Activated naive CD4-positive, alpha-beta T cell treated with anti-CD3 and anti-CD28 coated beads, Interleukin-2, amount 50 U/mL, for 16 hours (primary cell): Measurements from ENCODE around the gene APH1A.
"Not testable (repeated sequence)": the region's sequence is repeated elsewhere in the genome, so short reads cannot be mapped to it uniquely, and the experiment has no call there.

Experiments
- DNase-seq: peaks from one replicate; pipeline ENCODE4 v3.0.0-alpha.2; 2020

APH1A gene

DNA sequence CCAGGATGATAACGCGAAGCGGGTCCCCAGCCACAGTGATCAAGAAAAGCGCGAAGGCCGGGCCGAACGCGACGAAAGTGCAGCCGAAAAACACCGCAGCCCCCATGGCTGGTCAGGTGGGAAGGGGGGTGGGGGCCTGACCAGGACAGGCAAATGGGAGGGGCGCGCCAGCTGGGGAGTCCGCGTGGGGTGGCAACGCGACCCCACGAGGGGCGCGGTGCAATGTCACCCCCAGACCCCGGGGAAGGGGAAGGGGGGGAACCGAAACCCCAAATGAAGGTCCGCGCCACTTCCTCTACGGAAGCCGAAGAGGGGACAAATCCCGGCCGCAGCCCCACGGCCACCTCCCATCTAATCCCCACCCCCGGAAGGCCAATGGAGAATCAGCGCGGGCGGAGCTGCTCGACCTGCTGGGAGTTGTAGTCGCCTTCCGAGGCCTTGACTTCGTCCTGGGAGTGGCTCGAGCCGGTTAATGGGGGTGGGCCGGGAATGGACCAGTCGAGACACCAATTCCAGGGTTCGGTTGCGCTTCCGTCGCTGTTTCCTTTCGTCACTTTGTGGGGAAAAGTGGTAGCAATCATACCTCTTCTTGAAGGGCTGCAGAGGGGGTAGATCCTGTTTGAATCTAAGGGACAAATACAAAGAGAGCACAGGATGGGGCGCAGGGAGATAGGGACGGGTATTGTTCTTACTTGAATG lies at the start of gene APH1A:
APH1A (minus strand) TSS at position 312 of the 699 bp plus-strand sequence; CDS start at position 106, 206 bp downstream.
- DNase-seq, result peak; percentile 91

DNA sequence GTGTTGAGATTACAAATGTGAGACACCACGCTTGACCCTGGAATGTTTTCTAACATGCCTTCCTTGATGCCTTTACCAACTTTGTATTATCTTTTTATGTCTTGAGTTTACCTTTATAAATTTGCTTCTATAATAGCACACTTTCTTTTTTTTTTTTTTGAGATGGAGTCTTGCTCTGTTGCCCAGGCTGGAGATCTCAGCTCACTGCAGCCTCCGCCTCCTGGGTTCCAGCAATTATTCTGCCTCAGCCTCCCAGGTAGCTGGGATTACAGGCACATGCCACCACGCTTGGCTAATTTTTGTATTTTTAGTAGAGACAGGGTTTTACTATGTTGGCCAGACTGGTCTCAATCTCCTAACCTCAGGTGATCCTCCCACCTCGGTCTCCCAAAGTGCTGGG lies 45.9 kb upstream of the APH1A start:
- DNase-seq, result not testable (repeated sequence)

DNA sequence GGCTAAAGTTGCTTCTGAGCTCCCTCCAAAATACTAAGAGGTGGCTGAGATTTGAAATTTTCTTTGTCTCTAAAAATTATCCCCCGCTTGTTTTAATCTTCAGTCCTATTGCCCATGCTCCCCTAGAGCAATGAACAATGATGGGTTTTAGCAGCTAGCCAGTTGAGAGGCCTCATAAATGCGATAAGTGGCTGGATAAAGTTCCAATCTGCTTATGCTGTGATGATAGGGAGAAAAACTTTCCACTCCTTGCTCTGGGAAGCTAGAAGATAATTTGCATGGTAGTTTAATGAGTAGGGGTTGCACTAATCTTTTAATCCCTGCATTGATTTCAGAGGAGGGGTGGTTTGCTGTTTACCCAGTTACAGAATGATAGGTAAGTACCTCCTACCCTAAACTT lies 42.9 kb upstream of the APH1A start:
- DNase-seq, result no peak

DNA sequence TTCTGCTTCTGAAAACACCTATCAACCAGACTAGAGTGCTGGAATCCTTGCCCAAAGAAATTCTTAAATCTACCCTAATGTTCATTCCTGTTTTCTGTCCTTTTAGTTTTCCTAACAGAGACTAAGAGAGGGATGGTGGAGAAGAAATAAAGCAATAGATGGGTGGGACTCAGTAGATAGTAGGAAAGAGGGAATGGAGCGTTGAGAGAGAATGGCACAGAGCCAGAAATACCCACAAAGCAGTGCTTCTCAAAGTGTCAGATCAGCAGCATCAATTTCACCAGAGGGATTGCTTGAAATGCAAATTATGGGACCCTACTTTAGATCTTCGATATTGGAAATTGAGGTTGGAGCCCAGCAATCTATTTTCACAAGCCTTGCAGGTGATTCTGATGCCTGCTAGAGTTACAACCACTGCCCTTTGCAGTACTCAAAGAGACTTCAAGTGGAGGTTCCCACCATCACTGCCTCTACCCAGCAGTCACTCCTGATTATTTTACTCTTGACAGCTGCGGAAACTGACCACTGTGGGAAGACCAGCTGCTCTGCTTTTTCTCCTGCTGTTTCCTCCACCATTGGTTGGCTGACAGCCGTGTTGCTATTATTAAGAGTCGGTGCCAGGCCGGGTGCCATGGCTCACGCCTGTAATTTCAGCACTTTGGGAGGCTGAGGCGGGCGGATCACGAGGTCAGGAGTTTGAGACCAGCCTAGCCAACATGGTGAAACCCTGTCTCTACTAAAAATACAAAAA lies 41.1 kb upstream of the APH1A start:
- DNase-seq, result no peak

DNA sequence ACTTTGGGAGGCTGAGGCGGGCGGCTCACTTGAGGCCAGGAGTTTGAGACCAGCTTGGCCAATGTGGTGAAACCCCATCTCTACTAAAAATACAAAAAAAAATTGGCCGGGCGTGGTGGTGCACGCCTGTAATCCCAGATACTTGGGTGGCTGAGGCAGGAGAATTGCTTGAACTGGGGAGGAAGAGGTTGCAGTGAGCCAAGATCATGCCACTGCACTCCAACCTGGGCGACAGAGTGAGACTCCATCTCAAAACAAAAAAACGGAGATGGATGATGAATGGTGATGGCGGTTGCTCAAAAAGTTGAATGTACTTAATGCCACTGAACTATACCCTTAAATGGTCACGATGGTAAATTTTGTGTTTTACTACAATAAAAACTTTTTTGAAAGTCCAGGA lies 39.8 kb upstream of the APH1A start:
- not testable (repeated sequence) for DNase-seq

DNA sequence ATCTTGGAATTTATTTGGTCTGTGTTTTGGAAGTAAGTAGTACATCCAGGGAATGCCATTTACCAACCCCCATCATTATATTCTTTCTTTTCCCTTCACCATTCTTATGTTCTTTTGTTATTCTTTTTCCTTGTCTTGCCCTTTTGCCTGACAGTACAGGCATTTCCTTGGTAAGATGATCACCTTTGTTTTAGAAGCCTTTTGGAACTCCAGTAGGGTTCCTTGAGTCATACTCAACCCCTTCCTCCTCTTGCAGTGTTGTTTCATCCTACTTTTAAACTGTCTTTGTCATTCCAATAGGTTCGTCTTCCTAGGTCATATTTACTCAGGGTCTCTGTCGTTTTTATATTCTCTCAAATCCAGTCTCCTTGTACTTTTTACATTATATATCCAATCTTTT lies 34.1 kb upstream of the APH1A start:
- DNase-seq, result no peak

DNA sequence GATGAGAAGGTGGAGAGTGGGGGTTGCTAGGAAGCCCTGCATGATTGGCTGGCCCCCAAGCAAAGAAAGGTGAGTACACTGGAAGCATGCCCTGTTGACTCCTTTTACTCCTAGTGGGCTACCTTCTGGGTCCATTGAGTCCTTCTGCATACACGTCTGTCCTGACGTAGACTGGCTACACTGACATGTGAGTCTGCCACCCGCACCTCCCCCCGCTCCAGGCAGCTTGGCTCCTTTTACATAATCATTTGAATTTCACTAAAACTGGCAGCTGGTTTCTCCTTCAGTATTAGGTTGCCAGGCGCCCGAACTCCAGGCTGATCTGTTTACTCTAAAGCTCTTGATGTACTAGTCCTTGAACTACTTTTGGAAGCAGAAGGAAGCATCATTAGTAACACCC lies 33.5 kb upstream of the APH1A start:
- no peak for DNase-seq

DNA sequence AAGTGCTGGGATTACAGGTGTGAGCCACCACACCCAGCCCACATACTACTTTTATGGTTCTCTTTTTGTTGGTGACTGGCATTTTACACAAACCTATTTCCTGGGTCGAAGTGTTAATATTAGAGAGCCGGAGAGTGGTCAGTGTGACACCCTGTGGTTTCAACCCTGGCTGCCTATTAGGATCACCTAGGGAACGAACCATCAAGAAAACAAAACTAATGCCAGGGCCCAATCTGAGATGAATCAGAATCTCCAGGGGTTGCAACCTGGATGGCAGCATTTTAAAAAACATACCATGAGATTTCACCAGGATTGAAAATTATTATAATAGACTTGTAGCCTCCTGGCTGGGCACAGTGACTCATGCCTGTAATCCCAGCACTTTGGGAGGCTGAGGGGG lies 30.9 kb upstream of the APH1A start:
- no peak for DNase-seq

DNA sequence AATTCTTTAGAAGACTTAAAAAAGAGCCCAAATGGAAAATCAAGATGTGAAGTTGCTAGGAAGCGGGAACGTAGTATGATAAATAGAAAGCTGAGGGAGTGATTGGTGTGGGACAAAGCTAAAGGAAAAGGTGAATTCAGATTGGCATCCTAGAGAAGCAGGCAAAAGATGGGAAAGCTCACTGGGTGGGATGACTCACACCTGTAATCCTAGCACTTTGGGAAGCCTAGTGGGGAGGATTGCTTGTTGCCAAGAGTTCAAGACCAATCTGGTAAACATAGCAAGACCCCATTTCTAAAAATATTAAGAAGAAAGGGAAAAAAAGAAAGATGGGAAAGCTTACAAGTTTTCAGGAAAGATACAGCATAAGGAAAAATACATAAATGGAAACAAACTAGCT lies 26.7 kb upstream of the APH1A start:
- DNase-seq, result no peak

DNA sequence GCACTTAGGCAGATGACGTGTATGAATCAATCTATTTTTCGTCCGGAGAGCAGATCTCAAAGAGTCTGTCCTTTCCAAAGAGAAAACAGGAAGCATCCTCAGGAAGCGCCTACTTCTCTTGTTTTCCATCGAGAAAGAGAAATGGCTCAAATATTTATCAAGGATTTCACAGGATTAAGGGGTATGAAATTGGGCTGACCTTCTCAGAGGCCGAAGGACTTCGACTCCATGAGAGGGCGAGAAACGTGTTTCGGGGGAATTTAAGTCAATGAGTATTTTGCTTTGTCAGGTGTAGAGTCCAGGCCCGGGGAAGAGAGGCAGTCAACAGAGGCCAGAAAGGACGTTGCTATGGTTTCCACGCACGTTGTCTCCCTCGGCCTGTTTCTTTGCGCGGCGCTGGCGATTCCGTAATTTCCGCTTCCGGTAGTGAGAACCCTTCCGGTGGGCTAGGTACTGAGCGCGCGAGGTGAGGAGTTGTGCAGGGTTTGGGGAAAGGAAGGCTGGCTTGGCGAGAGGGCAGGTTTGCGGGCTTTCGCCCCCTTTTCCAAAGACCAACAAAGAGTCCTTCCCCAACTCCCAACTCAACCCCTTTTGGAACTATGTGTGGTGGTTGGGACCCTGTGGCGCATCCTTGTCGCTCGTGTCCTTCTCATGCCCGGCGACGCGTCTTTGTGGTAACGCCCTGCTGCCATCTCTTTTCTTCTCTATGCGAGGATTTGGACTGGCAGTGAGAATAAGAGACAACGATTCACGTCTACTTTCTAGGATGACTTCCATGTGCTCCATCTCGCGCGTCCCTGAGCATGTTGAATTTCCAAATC lies 24.8 kb upstream of the APH1A start, which contains the start of gene MRPS21:
MRPS21 (plus strand) TSS at position 429 of the 821 bp plus-strand sequence. CDS start 506 bp downstream, outside the sequence.
- DNase-seq, result peak; percentile 84

DNA sequence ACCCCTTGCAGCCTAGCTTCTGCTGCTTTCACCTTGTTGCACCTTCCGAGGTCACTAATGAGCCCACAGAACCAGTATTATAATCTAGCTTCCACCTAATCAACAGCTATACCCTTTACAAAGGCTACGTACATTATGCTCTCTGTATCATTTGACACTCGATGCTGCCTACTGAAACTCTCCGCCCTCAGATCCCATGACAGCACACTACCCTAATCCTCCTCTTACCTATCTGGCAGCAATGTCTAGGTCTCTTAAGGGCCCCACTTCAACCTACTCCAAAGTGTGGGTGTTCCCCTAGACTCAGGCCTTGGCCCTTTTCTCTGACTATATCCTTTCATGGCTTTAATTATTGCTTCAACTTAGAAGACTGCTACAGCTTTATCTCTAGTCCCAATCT lies 20.0 kb upstream of the APH1A start:
- DNase-seq, result no peak

DNA sequence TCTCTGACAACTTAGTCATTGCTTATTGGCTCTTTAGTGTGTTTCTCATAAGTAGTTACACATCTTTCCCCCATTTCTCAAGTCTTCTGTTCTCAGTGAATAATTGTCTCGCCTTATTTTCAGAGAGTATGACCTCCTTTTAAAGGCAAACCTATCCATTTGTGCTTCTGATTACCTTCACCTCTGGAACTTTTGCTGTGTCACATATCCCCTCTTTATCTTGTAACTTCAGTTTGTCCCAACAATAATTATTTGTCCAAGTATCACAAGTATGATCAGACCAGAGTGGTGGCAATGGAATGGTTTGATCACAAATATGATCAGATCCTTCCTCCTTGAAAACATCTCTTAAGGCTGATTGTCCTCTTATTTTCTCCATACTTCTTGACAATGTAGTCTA lies 19.6 kb upstream of the APH1A start:
- no peak for DNase-seq

DNA sequence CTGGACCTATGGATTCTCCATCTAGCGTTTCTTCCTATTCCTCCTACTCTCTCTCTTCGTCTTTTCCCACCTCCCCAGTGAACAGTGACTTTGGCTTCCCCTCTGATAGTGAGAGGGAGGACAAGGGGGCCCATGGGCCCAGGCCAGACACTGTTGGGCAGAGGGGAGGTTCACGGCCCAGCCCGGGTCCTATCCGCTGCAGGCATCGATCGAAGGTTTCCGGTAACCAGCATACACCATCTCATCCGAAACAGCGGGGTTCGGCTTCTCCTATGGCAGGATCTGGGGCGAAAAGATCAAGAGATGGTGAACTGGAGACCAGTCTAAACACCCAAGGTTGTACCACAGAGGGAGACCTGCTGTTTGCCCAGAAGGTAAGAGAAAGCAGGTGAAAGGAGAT lies 14.4 kb upstream of the APH1A start:
- no peak for DNase-seq

DNA sequence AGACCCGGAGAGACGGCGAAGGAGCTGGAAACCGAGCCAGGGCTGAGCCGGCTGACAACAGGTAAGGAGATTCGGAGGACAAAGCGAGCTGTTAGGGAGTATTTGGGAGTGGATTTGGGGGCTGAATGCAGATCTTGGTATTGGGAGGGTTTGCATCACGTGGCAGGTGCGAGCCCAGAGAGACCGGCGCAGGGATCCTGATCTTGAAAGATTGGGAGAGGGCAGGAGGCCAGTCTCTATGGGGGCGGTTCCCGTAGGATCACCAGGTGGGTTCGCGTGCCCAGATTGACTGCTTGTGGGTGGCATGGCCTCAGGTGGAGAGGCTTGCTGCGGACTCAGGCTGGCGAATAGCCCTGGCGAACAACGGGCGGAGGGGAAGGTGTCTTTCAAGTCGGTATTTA lies 13.7 kb upstream of the APH1A start:
- no peak for DNase-seq

DNA sequence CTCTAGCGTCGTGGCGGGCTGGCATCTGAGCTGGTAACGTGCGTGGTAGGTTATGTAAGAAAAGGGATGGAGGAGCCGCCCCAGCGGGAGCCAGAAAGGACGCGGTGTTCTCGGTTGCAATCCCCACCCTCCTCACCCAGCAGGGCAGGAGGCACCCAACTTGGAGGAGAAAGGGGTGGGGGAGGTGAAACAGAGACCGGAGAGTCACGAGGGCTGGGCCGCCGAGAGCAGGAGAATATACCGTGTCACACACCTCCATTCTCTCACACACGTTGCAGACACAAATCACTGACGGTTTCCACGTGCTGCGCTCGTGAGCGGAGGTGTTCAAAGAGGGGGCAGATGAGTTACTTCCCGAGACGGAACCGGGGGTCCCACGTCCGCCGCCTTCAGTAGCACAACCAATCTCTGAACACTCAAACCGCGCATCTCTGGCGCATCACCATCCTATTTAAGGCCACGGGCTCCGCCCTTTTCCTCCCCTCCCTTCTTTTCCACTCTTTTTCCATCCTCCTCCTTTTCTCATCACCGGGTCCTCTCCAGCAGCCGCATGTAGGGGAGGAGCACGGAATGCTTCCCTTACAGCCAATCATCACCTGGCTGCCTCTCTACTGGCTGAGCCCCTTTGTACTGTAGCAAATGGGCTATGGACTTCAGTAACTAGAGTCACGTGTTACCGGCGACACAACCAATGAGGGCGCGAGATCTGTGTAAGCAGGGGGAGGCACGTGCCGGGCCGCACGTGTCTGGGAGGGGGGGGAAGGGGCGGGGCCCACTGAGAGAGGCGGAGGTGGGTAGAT lies 13.1 kb upstream of the APH1A start, which contains the start of gene CIART:
CIART (plus strand) TSS at position 797 of the 800 bp plus-strand sequence. CDS start 714 bp downstream, outside the sequence.
- peak; percentile 81 for DNase-seq

DNA sequence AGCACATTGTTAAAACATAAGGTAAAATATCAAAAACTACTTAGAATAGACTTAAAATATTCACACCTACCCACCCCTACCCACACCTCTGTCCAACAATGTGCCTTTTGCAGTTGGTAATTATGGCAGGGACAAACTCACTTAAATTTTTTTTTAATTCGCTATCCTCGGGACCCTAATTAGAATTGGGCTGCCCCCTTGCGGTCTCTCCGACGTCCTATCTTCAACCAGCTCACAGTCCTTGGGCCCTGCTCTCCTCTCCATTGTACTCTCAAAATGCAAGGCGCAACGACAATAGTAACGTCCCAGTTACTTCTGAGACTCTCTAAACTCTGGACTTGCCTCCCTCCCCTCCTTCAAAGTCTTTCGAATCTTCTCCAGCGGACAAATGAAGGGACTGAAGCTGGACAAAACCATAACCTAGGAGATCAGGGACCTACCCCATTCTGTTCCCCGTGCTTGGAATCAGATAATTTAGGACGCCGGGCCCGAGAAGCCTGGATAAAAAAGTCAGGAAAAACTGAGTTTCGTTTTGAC lies 12.5 kb upstream of the APH1A start:
- peak; percentile 67 for DNase-seq

DNA sequence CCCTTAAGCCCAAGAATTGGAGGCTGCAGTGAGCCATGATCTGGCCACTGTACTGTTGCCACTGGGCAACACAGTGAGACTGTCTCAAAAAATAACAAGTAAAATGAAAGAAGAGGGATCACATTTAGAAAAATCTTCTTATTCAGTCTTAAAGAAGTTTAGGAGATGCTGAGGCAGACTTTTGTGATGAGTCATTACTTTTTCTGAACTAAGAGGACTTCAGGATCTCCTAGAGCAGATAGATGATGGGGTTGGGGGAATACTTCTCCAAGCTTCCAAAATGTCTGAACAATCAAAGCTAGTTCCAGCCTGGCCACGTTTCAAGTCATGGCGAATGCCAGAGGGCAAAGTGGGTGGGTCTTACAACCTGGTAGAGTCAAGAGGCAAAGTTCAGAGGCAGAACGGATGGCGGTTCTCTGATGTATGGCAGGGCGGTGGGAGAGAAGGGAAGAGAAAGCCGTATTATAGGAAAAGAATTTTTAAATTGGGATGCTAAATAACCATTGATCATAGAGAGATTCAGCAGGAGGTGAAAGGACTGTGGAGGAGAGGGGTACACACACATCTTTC lies 11.4 kb upstream of the APH1A start:
- DNase-seq, result no peak

DNA sequence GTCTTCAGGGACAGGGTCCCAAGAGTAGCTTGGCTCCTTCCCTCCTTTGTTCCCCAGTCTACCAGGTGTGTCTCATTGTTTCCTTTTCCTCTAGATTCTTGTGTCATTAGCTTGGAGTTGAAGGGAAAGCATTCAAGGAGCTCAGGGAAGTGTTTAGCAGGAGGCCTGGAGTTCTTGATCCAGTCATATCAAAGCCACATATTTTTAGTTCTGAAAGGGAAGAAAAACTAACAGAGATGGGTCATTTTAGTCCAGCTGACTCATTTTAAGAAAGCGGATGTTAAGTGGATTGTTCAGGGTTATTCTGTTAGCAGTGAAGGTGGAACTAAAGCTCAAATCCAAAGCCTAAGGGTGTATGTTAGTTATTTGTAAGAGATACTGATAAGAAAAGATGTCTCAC lies 4.5 kb upstream of the APH1A start:
- DNase-seq, result no peak

DNA sequence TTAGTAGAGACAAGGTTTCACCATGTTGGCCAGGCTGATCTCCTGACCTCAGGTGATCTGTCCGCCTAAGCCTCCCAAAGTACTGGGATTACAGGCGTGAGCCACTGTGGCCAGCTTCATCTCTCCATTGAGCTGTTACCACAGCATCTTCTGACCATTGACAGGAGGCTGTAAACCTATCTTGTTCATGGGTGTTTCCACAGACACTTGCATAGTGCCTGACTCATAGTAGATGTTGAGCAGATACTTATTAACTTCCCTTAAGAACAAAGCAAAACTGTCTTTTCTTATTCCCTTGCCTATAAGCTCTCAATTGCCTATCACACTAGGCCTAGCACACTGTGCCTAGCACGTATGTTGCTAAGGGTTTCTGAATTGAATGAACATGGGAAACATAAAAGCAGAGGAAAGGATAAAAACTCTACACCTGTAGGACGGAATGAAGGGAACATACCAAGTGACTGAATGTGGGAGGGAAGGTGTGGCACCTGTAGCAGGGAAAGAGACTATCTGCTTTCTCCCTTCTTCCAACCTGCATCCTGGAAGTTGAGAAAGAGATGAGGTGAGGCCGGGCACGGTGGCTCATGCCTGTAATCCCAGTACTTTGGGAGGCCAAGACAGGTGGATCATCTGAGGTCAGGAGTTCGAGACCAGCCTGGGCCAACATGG lies 2.6 kb upstream of the APH1A start:
- no peak for DNase-seq

DNA sequence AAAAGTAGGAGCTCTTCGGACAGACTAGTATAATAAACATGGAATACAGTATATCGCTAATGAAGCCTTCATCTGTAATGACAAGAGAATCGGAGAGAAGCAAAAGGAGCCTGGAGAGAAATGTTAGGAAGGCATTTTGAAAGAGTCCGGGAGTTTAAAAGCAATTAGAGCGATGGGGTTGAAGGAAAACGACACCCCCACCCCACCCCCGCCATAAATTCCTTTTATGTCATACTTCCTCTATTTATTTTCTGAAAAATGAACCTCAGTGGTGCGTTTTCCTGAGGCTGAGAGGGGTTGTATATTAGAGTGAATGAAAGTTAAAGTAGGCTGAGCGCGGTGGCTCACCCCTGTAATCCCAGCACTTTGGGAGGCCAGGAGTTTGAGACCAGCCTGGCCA lies 635 bp upstream of the APH1A start:
- no peak for DNase-seq

DNA sequence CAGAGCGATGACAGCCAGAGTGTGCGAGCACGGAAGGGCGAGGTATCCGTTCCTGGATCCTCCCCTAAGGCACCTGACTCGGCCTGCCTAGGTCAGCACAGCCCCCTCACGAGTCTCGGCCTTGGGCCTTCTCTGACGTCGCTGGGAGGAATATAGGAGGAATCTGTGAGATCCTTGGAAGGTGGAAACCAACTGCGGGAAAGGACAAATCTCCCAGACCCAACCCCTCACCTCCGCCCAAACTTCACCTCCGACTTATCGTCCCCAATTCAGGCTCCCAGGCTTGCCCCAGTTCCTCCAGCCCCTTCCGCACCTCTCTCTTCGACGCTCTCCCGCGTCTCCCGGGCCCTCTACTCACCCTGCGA lies 494 bp downstream of the APH1A start:
- peak; percentile 27 for DNase-seq
